Neural progenitor cell (in vitro differentiated cells): ENCODE results near the gene TMEM45A.

Experiments used
- EZH2 ChIP-seq: fragments of 200-600 bp; sonication (generic); IDR thresholded peaks from 2 replicates; pipeline ENCODE4 v1.6.1; 2017; ENCODE audit warnings: antibody characterized with exemption, mild to moderate bottlenecking, moderate library complexity
- EZH2phosphoT487 ChIP-seq: fragments of 200-600 bp; sonication (generic); IDR thresholded peaks from 2 replicates; pipeline ENCODE4 v1.6.1; 2017; ENCODE audit warnings: antibody characterized with exemption
- TF ChIP-seq, protein P1 (sequence below): fragments of 200-600 bp; sonication (generic); IDR thresholded peaks from 2 replicates; pipeline ENCODE4 v1.5.1; 2017; ENCODE audit warnings: antibody characterized with exemption, mild to moderate bottlenecking

DNA sequence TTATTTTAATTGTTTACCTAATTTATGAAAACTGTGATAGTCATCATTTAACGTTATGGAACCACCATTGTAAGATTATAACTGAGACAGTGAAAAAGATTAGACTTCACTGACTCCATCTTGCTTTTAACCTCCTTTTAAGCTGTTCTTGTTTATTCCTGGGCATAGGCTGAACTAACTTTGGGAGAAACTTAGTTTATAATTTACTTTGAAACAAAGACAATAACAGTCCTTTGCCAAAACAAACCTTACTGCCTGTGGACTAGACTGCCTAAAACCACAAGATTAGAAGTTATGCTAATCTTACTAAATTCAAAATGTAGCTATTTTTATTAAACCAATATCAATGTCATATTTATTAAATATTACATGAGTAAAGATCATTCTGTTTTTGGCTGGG is 44.3 kb upstream of the TMEM45A start:
- TF ChIP-seq, protein P1, sequence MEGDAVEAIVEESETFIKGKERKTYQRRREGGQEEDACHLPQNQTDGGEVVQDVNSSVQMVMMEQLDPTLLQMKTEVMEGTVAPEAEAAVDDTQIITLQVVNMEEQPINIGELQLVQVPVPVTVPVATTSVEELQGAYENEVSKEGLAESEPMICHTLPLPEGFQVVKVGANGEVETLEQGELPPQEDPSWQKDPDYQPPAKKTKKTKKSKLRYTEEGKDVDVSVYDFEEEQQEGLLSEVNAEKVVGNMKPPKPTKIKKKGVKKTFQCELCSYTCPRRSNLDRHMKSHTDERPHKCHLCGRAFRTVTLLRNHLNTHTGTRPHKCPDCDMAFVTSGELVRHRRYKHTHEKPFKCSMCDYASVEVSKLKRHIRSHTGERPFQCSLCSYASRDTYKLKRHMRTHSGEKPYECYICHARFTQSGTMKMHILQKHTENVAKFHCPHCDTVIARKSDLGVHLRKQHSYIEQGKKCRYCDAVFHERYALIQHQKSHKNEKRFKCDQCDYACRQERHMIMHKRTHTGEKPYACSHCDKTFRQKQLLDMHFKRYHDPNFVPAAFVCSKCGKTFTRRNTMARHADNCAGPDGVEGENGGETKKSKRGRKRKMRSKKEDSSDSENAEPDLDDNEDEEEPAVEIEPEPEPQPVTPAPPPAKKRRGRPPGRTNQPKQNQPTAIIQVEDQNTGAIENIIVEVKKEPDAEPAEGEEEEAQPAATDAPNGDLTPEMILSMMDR = no peak
- TF ChIP-seq EZH2 (no peak), EZH2phosphoT487 (no peak)
